ENCODE data around the gene MGST2.

GRCh38 chr4:139645458-139645857 is 20.2 kb upstream of the MGST2 start:
- TF ChIP-seq POLR2AphosphoS5 (IDR thresholded peaks at IDR 0.05; ENCODE audit: low read length) (no peak), EP300 (IDR thresholded peaks at IDR 0.05; ENCODE audit: borderline replicate concordance in 1 of 2, control insufficient read depth in 1 of 2, low read depth in 2 of 2, low read length in 2 of 2) (no peak), RCOR1 (conservative IDR thresholded peaks at IDR 0.05; ENCODE audit: low read depth, low read length) (no peak), CEBPZ (IDR thresholded peaks at IDR 0.05; ENCODE audit: low read depth, low read length) (no peak), ZNF274 (IDR thresholded peaks at IDR 0.05; ENCODE audit: insufficient read depth, insufficient read length) (no peak), SIX5 (IDR thresholded peaks at IDR 0.05; ENCODE audit: low read depth, low read length, severe bottlenecking) (no peak), NRF1 (conservative IDR thresholded peaks at IDR 0.05; ENCODE audit: low read depth, low read length) (no peak), ZNF217 (IDR thresholded peaks at IDR 0.05) (no peak), YBX1 (IDR thresholded peaks at IDR 0.05) (no peak)
